Measurements from ENCODE around the gene MYMK.
A peak's percentile ranks its signal among the peaks of the same experiment; 100 is the strongest.

The MYMK gene

GRCh38 chr9:133513214-133514100, 11.3 kb downstream of the MYMK start:
- H4K91ac ChIP-seq (ENCODE audit: low read depth, low read length), result no peak overlapping the region
- no peak overlapping the region for H2AK5ac ChIP-seq (ENCODE audit: low read length)
- H3K4me1 ChIP-seq (ENCODE audit: control insufficient read depth in 1 of 2, insufficient read depth in 2 of 2, low read length in 2 of 2), result peaks cover 8 to 17% of the 10 kb centered on the region in 2 experiments
- H3K9me3 ChIP-seq (ENCODE audit: insufficient read depth, low read depth, low read length), result peaks cover 14% of the 10 kb centered on the region
- no peak overlapping the region for H3K18ac ChIP-seq (ENCODE audit: low read length)
- H4K12ac ChIP-seq (ENCODE audit: low read depth, low read length), result no peak overlapping the region
- H3K4me3 ChIP-seq (ENCODE audit: low read depth, low read length), result no peak overlapping the region
- no peak overlapping the region for H3K4ac ChIP-seq (ENCODE audit: low read depth, low read length)
- no CpG with 5 or more reads among the region's 28 CpGs for WGBS (ENCODE audit: extremely low coverage, insufficient coverage, insufficient read length)
- H3K23ac ChIP-seq (ENCODE audit: low read length), result no peak overlapping the region
- H3K4me2 ChIP-seq (ENCODE audit: low read length), result no peak overlapping the region
- no peaks in the 10 kb centered on the region for H3K79me1 ChIP-seq (ENCODE audit: low read length)
- H4K8ac ChIP-seq (ENCODE audit: low read depth, low read length), result no peak overlapping the region
- H3K27me3 ChIP-seq (ENCODE audit: insufficient read depth, low read length), result no peaks in the 10 kb centered on the region
- H2BK12ac ChIP-seq (ENCODE audit: low read length), result no peak overlapping the region
- H3K36me3 ChIP-seq (ENCODE audit: control insufficient read depth in 1 of 2, insufficient read depth in 2 of 2, low read length in 2 of 2), result no peaks in the 10 kb centered on the region
- no peak overlapping the region for H3K14ac ChIP-seq (ENCODE audit: low read length)
- no peak overlapping the region for H3K9ac ChIP-seq (ENCODE audit: low read length)
- no peak overlapping the region for H2AFZ ChIP-seq (ENCODE audit: insufficient read depth, low read length, poor library complexity)
- no peak overlapping the region for H2BK5ac ChIP-seq (ENCODE audit: low read depth, low read length, poor library complexity)
- no peak for DNase-seq
- H3K27ac ChIP-seq (ENCODE audit: low read depth, low read length), result no peak overlapping the region
- no peak overlapping the region for H2BK120ac ChIP-seq (ENCODE audit: insufficient read depth, low read length, poor library complexity)
- H3K79me2 ChIP-seq (ENCODE audit: control insufficient read depth, insufficient read depth, low read length, poor library complexity), result no peaks in the 10 kb centered on the region

- H2BK12ac ChIP-seq (ENCODE audit: low read length), result no peak overlapping the region
- H3K79me2 ChIP-seq (ENCODE audit: control insufficient read depth, insufficient read depth, low read length, poor library complexity), result no peaks in the 10 kb centered on the region
- peaks cover 14% of the 10 kb centered on the region for H3K9me3 ChIP-seq (ENCODE audit: insufficient read depth, low read depth, low read length)
- no peak overlapping the region for H2AK5ac ChIP-seq (ENCODE audit: low read length)
- H4K12ac ChIP-seq (ENCODE audit: low read depth, low read length), result no peak overlapping the region
- no peak overlapping the region for H3K14ac ChIP-seq (ENCODE audit: low read length)
- no peaks in the 10 kb centered on the region for H3K36me3 ChIP-seq (ENCODE audit: control insufficient read depth in 1 of 2, insufficient read depth in 2 of 2, low read length in 2 of 2)
- H2BK120ac ChIP-seq (ENCODE audit: insufficient read depth, low read length, poor library complexity), result no peak overlapping the region
- DNase-seq, result no peak
- peak overlapping the region; percentile 46 for H3K4me3 ChIP-seq (ENCODE audit: low read depth, low read length)
- H3K9ac ChIP-seq (ENCODE audit: low read length), result peak overlapping the region; percentile 38
- no peak overlapping the region for H2BK5ac ChIP-seq (ENCODE audit: low read depth, low read length, poor library complexity)
- no peak overlapping the region for H3K4me2 ChIP-seq (ENCODE audit: low read length)
- no peaks in the 10 kb centered on the region for H3K27me3 ChIP-seq (ENCODE audit: insufficient read depth, low read length)
- H3K27ac ChIP-seq (ENCODE audit: low read depth, low read length), result no peak overlapping the region
- no peak overlapping the region for H3K18ac ChIP-seq (ENCODE audit: low read length)
- no peak overlapping the region for H4K8ac ChIP-seq (ENCODE audit: low read depth, low read length)
- H4K91ac ChIP-seq (ENCODE audit: low read depth, low read length), result no peak overlapping the region
- H3K4me1 ChIP-seq (ENCODE audit: control insufficient read depth in 1 of 2, insufficient read depth in 2 of 2, low read length in 2 of 2), result peaks cover 8 to 17% of the 10 kb centered on the region in 2 experiments
- H3K79me1 ChIP-seq (ENCODE audit: low read length), result no peaks in the 10 kb centered on the region
- WGBS (ENCODE audit: extremely low coverage, insufficient coverage, insufficient read length), result no CpG with 5 or more reads among the region's 19 CpGs
- no peak overlapping the region for H2AFZ ChIP-seq (ENCODE audit: insufficient read depth, low read length, poor library complexity)
- no peak overlapping the region for H3K4ac ChIP-seq (ENCODE audit: low read depth, low read length)
- H3K23ac ChIP-seq (ENCODE audit: low read length), result peak overlapping the region; percentile 55
Observed at GRCh38 chr9:133512253-133513213, 12.2 kb downstream of the MYMK start.

GRCh38 chr9:133511607-133512006, 13.2 kb downstream of the MYMK start:
- Histone ChIP-seq H3K14ac (ENCODE audit: low read length) (no peak overlapping the region), H2AK5ac (ENCODE audit: low read length) (no peak overlapping the region), H4K91ac (ENCODE audit: low read depth, low read length) (no peak overlapping the region), H3K27ac (ENCODE audit: low read depth, low read length) (no peak overlapping the region), H2AFZ (ENCODE audit: insufficient read depth, low read length, poor library complexity) (no peak overlapping the region), H3K27me3 (ENCODE audit: insufficient read depth, low read length) (no peaks in the 10 kb centered on the region), H3K23ac (ENCODE audit: low read length) (peak overlapping the region; percentile 37), H3K36me3 (ENCODE audit: control insufficient read depth in 1 of 2, insufficient read depth in 2 of 2, low read length in 2 of 2) (no peaks in the 10 kb centered on the region), H3K4me1 (ENCODE audit: control insufficient read depth in 1 of 2, insufficient read depth in 2 of 2, low read length in 2 of 2) (peaks cover 8 to 20% of the 10 kb centered on the region in 2 experiments), H3K9ac (ENCODE audit: low read length) (no peak overlapping the region), H3K9me3 (ENCODE audit: insufficient read depth, low read depth, low read length) (peaks cover 16% of the 10 kb centered on the region), H3K79me1 (ENCODE audit: low read length) (no peaks in the 10 kb centered on the region), H3K4ac (ENCODE audit: low read depth, low read length) (no peak overlapping the region), H2BK120ac (ENCODE audit: insufficient read depth, low read length, poor library complexity) (no peak overlapping the region), H2BK5ac (ENCODE audit: low read depth, low read length, poor library complexity) (no peak overlapping the region), H3K18ac (ENCODE audit: low read length) (no peak overlapping the region), H3K4me3 (ENCODE audit: low read depth, low read length) (peak overlapping the region; percentile 46), H3K4me2 (ENCODE audit: low read length) (no peak overlapping the region), H3K79me2 (ENCODE audit: control insufficient read depth, insufficient read depth, low read length, poor library complexity) (no peaks in the 10 kb centered on the region), H4K12ac (ENCODE audit: low read depth, low read length) (no peak overlapping the region), H2BK12ac (ENCODE audit: low read length) (no peak overlapping the region), H4K8ac (ENCODE audit: low read depth, low read length) (no peak overlapping the region)
- DNase-seq, result no peak
- WGBS (ENCODE audit: extremely low coverage, insufficient coverage, insufficient read length), result no CpG with 5 or more reads among the region's 10 CpGs

GRCh38 chr9:133510926-133511505, 13.7 kb downstream of the MYMK start:
- no peak for DNase-seq
- no peak overlapping the region for H2BK5ac ChIP-seq (ENCODE audit: low read depth, low read length, poor library complexity)
- no peak overlapping the region for H3K14ac ChIP-seq (ENCODE audit: low read length)
- H3K79me1 ChIP-seq (ENCODE audit: low read length), result no peaks in the 10 kb centered on the region
- H3K23ac ChIP-seq (ENCODE audit: low read length), result no peak overlapping the region
- H4K12ac ChIP-seq (ENCODE audit: low read depth, low read length), result no peak overlapping the region
- no peaks in the 10 kb centered on the region for H3K79me2 ChIP-seq (ENCODE audit: control insufficient read depth, insufficient read depth, low read length, poor library complexity)
- H3K36me3 ChIP-seq (ENCODE audit: control insufficient read depth in 1 of 2, insufficient read depth in 2 of 2, low read length in 2 of 2), result no peaks in the 10 kb centered on the region
- H3K4ac ChIP-seq (ENCODE audit: low read depth, low read length), result no peak overlapping the region
- no peak overlapping the region for H3K9ac ChIP-seq (ENCODE audit: low read length)
- H4K8ac ChIP-seq (ENCODE audit: low read depth, low read length), result no peak overlapping the region
- H3K4me3 ChIP-seq (ENCODE audit: low read depth, low read length), result no peak overlapping the region
- H3K9me3 ChIP-seq (ENCODE audit: insufficient read depth, low read depth, low read length), result peaks cover 16% of the 10 kb centered on the region
- H2BK12ac ChIP-seq (ENCODE audit: low read length), result no peak overlapping the region
- H3K18ac ChIP-seq (ENCODE audit: low read length), result no peak overlapping the region
- peaks cover 8 to 22% of the 10 kb centered on the region in 2 experiments for H3K4me1 ChIP-seq (ENCODE audit: control insufficient read depth in 1 of 2, insufficient read depth in 2 of 2, low read length in 2 of 2)
- WGBS (ENCODE audit: extremely low coverage, insufficient coverage, insufficient read length), result no CpG with 5 or more reads among the region's 27 CpGs
- H3K27ac ChIP-seq (ENCODE audit: low read depth, low read length), result no peak overlapping the region
- H3K27me3 ChIP-seq (ENCODE audit: insufficient read depth, low read length), result no peaks in the 10 kb centered on the region
- no peak overlapping the region for H2BK120ac ChIP-seq (ENCODE audit: insufficient read depth, low read length, poor library complexity)
- no peak overlapping the region for H2AK5ac ChIP-seq (ENCODE audit: low read length)
- no peak overlapping the region for H3K4me2 ChIP-seq (ENCODE audit: low read length)
- H4K91ac ChIP-seq (ENCODE audit: low read depth, low read length), result no peak overlapping the region
- no peak overlapping the region for H2AFZ ChIP-seq (ENCODE audit: insufficient read depth, low read length, poor library complexity)
